ENCODE data around the gene FSTL4. TPM values are rescaled to one million over a fixed set of nuclear protein-coding genes. Genes with fewer than 3 reads are reported as not detected.

The FSTL4 gene
- total and polyA plus RNA-seq, 12 donors, result 0.01 to 0.42 (median 0.38) TPM; not detected in 6

DNA sequence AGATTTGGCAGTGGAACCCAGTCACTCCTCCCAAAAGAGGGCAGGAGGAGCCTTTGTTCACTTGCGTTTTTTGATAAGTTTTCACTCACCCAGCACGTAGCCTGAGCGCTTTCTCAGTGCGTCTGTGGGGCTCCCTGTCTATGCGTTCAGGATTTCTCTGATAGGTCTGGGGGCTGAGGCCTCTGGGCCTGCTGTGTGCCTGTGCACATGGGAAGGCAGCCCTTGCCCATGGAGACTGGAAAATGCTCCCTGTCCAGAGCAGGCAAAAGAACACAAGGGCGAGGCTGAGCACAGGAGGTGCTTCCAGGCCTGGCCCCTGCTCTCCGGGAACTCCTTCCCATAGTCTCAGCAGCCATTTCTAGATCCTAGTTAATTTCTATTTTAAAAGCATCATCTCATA lies 249.9 kb downstream of the FSTL4 start:
- Histone ChIP-seq H3K4me3 (no peak overlapping the region), H3K4me1 (no peaks in the 10 kb centered on the region), H3K9me3 (no peaks in the 10 kb centered on the region), H3K27me3 (peaks cover 0 to 39% (median 12%) of the 10 kb centered on the region in 7 donors), H3K36me3 (no peaks in the 10 kb centered on the region), H3K27ac (no peak overlapping the region)
- intact Hi-C loops (cut with DNase I), result no loop called here
- ATAC-seq, result peak in 2 of 8 donors; percentile 29 to 37
- 71 to 88% methylated on average over 7 of the region's 7 CpGs for WGBS, 2 donors
- DNase-seq, result no peak
- TF ChIP-seq CTCF (IDR thresholded peaks at IDR 0.05), result no peak

DNA sequence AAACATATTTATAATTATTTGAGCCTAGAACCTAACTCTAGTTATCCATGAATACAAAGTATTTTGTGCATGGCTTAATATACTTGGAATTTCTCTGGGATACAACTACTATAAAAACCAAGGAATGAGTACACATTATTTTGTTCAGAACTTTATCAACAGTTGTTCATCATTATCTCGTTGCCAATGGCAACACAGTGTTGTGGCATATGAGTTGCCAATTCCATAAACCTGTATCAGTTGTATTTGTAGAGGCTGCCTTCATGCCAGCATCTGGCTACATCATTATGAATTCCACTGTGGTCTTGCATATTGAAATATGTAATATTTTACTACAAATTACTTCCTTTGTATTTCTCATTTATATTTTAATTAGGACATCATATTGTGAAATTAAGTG lies 250.4 kb downstream of the FSTL4 start:
- intact Hi-C loops (cut with DNase I), result no loop called here
- Histone ChIP-seq H3K27me3 (peaks cover 0 to 39% (median 12%) of the 10 kb centered on the region in 7 donors), H3K4me3 (no peak overlapping the region), H3K36me3 (no peaks in the 10 kb centered on the region), H3K9me3 (no peaks in the 10 kb centered on the region), H3K4me1 (no peaks in the 10 kb centered on the region), H3K27ac (no peak overlapping the region)
- no peak for TF ChIP-seq CTCF (IDR thresholded peaks at IDR 0.05)
- WGBS, 2 donors, result 74 to 81% methylated on average over 1 of the region's 1 CpG
- no peak for DNase-seq
- no peak for ATAC-seq

- H3K9me3 ChIP-seq, result no peaks in the 10 kb centered on the region
- intact Hi-C loops (cut with DNase I), result no loop called here
- no peaks in the 10 kb centered on the region for H3K36me3 ChIP-seq
- 63 to 64% methylated on average over 18 of the region's 18 CpGs for whole genome bisulfite sequencing, 2 donors
- H3K27ac ChIP-seq, result no peak overlapping the region
- H3K27me3 ChIP-seq, result peaks cover 0 to 43% (median 11%) of the 10 kb centered on the region in 7 donors
- H3K4me3 ChIP-seq, result no peak overlapping the region
- no peak for TF ChIP-seq CTCF (IDR thresholded peaks at IDR 0.05)
- H3K4me1 ChIP-seq, result no peaks in the 10 kb centered on the region
- ATAC-seq, result no peak
- DNase-seq, result no peak
These were observed 251.5 kb downstream of the FSTL4 start for GRCh38 chr5:133360693-133361472.

DNA sequence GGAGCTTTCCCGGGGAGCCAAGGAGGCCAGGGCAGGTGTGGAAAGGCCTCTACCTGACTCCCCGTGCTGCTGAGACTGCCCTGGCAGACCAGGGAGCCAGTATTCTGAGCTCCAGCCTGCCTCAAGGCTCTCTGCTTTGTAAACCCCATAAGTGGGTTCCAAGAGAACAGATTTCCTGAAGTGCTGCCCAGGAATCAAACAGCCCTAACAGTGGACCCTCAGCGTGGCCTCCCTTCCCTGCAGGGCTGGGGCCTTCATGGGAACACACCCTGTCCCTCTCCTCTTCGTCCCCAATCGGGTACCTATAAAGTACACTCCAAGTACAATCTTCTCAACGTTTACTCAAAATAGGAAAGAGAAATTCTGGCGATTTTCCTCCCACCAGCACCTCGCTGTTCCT lies 252.5 kb downstream of the FSTL4 start:
- Histone ChIP-seq H3K4me3 (no peak overlapping the region), H3K27me3 (peaks cover 0 to 36% (median 7%) of the 10 kb centered on the region in 7 donors), H3K27ac (no peak overlapping the region), H3K9me3 (no peaks in the 10 kb centered on the region), H3K36me3 (no peaks in the 10 kb centered on the region), H3K4me1 (no peaks in the 10 kb centered on the region)
- intact Hi-C loops (cut with DNase I), result no loop called here
- 78 to 80% methylated on average over 8 of the region's 8 CpGs for WGBS, 2 donors
- DNase-seq (no peak), ATAC-seq (no peak)
- no peak for TF ChIP-seq CTCF (IDR thresholded peaks at IDR 0.05)

Data from heart right ventricle (tissue), 16 donors.